ENCODE measurements around the gene INO80C. TPM values are rescaled to one million over a fixed set of nuclear protein-coding genes. Genes with fewer than 3 reads are reported as not detected.

The INO80C gene, protein sequence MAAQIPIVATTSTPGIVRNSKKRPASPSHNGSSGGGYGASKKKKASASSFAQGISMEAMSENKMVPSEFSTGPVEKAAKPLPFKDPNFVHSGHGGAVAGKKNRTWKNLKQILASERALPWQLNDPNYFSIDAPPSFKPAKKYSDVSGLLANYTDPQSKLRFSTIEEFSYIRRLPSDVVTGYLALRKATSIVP
- total RNA-seq (2014; rRNA removed; shearing (Covaris generic)): 5.9 and 13.1 TPM in 2 replicates
- total RNA-seq (2022): 9.5 and 10.3 TPM in 2 replicates
- Bru-seq, nascent RNA: percentile 46 among the genes with signal in this experiment
- BruChase-seq, experiment 1, labeled RNA remaining after a 6-hour chase: percentile 50 among the genes with signal in this experiment
- percentile 58 among the genes with signal in this experiment for BruChase-seq, experiment 2, labeled RNA remaining after a 2-hour chase
- long read RNA-seq, transcript INO80C-202 (5 exons, 974 nt): major isoform, 6 of 12 reads
- long read RNA-seq, partial matches to known transcripts: 1 of 12 reads
- long read RNA-seq, other reads (novel, unspliced or antisense): 4 of 12 reads

GRCh38 chr18:35497370-35498197 is at the start of gene INO80C:
Gene INO80C, minus strand, starts transcription at chr18:35497960. Its CDS starts 86 bp downstream, at chr18:35497874.
- H3K4me1 ChIP-seq (ENCODE audit: insufficient read depth, low read length, poor library complexity, severe bottlenecking): peaks cover 11% of the 10 kb centered on the region
- no peaks in the 10 kb centered on the region for H4K20me1 ChIP-seq (ENCODE audit: insufficient read depth, low read length)
- TF ChIP-seq CTCF (conservative IDR thresholded peaks at IDR 0.05; ENCODE audit: low read length): no peak
- no peak for TF ChIP-seq EZH2phosphoT487 (IDR thresholded peaks at IDR 0.05; ENCODE audit: borderline replicate concordance, low read depth, low read length)
- no peaks in the 10 kb centered on the region for H3K36me3 ChIP-seq (ENCODE audit: insufficient read depth, low read length)
- peak within 1 kb of the TSS; percentile 71 for H3K4me3 ChIP-seq (ENCODE audit: low read depth, low read length, poor library complexity, severe bottlenecking)
- peak within 1 kb of the TSS; percentile 47 for H3K27ac ChIP-seq (ENCODE audit: low read depth, low read length, poor library complexity, severe bottlenecking)
- peak within 1 kb of the TSS; percentile 93 for H3K4me2 ChIP-seq (ENCODE audit: low read length)
- ChIA-PET CTCF (ENCODE audit: unreplicated experiment) (no interaction called here), POLR2A (interaction anchor here (0.7 to 1.1 kb wide), 2 partner anchors 19 to 83 kb away, joined by 3 read pairs; no protein-coding TSS in a partner anchor)
- BruUV-seq (replicated peaks): TSS peak; percentile 96
- intact Hi-C loops (cut with micrococcal nuclease; ENCODE audit: unreplicated experiment): loop anchor here (5.0 kb wide), 1 partner anchor 90 kb away; no protein-coding TSS in a partner anchor
- DNase-seq (ENCODE audit: low spot score): peak; percentile 88
- no peaks in the 10 kb centered on the region for H3K9me2 ChIP-seq (ENCODE audit: insufficient read depth, low read length)
- no peaks in the 10 kb centered on the region for H3K79me2 ChIP-seq (ENCODE audit: insufficient read depth, low read depth, low read length)
- peak within 1 kb of the TSS; percentile 90 for H2AFZ ChIP-seq (ENCODE audit: low read length)
- no peaks in the 10 kb centered on the region for H3K9me3 ChIP-seq (ENCODE audit: low read length)

GRCh38 chr18:35547008-35547605 is 49.3 kb upstream of the INO80C start:
- BruUV-seq (replicated peaks): no TSS peak
- no peaks in the 10 kb centered on the region for H3K36me3 ChIP-seq (ENCODE audit: insufficient read depth, low read length)
- no peaks in the 10 kb centered on the region for H3K9me3 ChIP-seq (ENCODE audit: low read length)
- TF ChIP-seq EZH2phosphoT487 (IDR thresholded peaks at IDR 0.05; ENCODE audit: borderline replicate concordance, low read depth, low read length): no peak
- no peak for TF ChIP-seq CTCF (conservative IDR thresholded peaks at IDR 0.05; ENCODE audit: low read length)
- no peak overlapping the region for H3K4me2 ChIP-seq (ENCODE audit: low read length)
- no peak for DNase-seq (ENCODE audit: low spot score)
- no peaks in the 10 kb centered on the region for H4K20me1 ChIP-seq (ENCODE audit: insufficient read depth, low read length)
- no peaks in the 10 kb centered on the region for H3K79me2 ChIP-seq (ENCODE audit: insufficient read depth, low read depth, low read length)
- intact Hi-C loops (cut with micrococcal nuclease; ENCODE audit: unreplicated experiment): no loop called here
- no peak overlapping the region for H3K27ac ChIP-seq (ENCODE audit: low read depth, low read length, poor library complexity, severe bottlenecking)
- no peak overlapping the region for H2AFZ ChIP-seq (ENCODE audit: low read length)
- H3K4me3 ChIP-seq (ENCODE audit: low read depth, low read length, poor library complexity, severe bottlenecking): no peak overlapping the region
- CTCF ChIA-PET (ENCODE audit: unreplicated experiment): no interaction called here
- H3K9me2 ChIP-seq (ENCODE audit: insufficient read depth, low read length): no peaks in the 10 kb centered on the region
- POLR2A ChIA-PET: interaction anchor here (0.7 kb wide), 1 partner anchor 47 kb away, joined by 3 read pairs; no protein-coding TSS in a partner anchor
- H3K4me1 ChIP-seq (ENCODE audit: insufficient read depth, low read length, poor library complexity, severe bottlenecking): no peaks in the 10 kb centered on the region

Measured in OCI-LY7 (cell line).